OCI-M1 (cell line): ENCODE data around the gene GSK3A.
A peak's percentile ranks its signal among the peaks of the same experiment; 100 is the strongest.
"Not testable (repeated sequence)": the region's sequence is repeated elsewhere in the genome, so short reads cannot be mapped to it uniquely, and the experiment has no call there.

Experiments
- DNase-seq: peaks from one replicate; lab custom pipeline; 2025; lab: John Stamatoyannopoulos, UW

Gene GSK3A

GRCh38 chr19:42268704-42269477 is 26.5 kb upstream of the GSK3A start, which contains the start of gene CIC:
TSS of gene CIC (plus strand) at chr19:42269252. CDS start at chr19:42271784, 2,532 bp downstream.
- DNase-seq: peak; percentile 100

- DNase-seq: peak; percentile 100
Observed at GRCh38 chr19:42268142-42268703, 25.8 kb upstream of the GSK3A start.

GRCh38 chr19:42267644-42268141 is 25.3 kb upstream of the GSK3A start:
- DNase-seq: no peak

GRCh38 chr19:42266928-42267603 is 24.7 kb upstream of the GSK3A start:
- DNase-seq: not testable (repeated sequence)

- not testable (repeated sequence) for DNase-seq
Observed at GRCh38 chr19:42266105-42266504, 23.7 kb upstream of the GSK3A start.

- DNase-seq: no peak
Observed at GRCh38 chr19:42261763-42262162, 19.4 kb upstream of the GSK3A start.

GRCh38 chr19:42257842-42258241 is 15.4 kb upstream of the GSK3A start:
- DNase-seq: not testable (repeated sequence)

- peak; percentile 59 for DNase-seq
Observed at GRCh38 chr19:42255766-42256745, 13.7 kb upstream of the GSK3A start.

- peak; percentile 95 for DNase-seq
Observed at GRCh38 chr19:42254850-42255765, 12.7 kb upstream of the GSK3A start, which contains the start of gene ERF. TSS of gene ERF (minus strand) at chr19:42255128. CDS start at chr19:42254999, 129 bp downstream.

- peak; percentile 91 for DNase-seq
Observed at GRCh38 chr19:42254089-42254849, 11.9 kb upstream of the GSK3A start.

- DNase-seq: peak; percentile 83
Observed at GRCh38 chr19:42253245-42254088, 11.1 kb upstream of the GSK3A start.

- peak; percentile 55 for DNase-seq
Observed at GRCh38 chr19:42252365-42253244, 10.2 kb upstream of the GSK3A start.

GRCh38 chr19:42251572-42252358 is 9.4 kb upstream of the GSK3A start:
- DNase-seq: no peak

- no peak for DNase-seq
Observed at GRCh38 chr19:42250666-42251531, 8.5 kb upstream of the GSK3A start.

GRCh38 chr19:42250183-42250665 is 7.8 kb upstream of the GSK3A start:
- no peak for DNase-seq

- DNase-seq: no peak
Observed at GRCh38 chr19:42249769-42250168, 7.4 kb upstream of the GSK3A start.
